ENCODE results near the gene VKORC1L1.
"Not testable (repeated sequence)": the region's sequence is repeated elsewhere in the genome, so short reads cannot be mapped to it uniquely, and the experiment has no call there.

- not testable (repeated sequence) for TF ChIP-seq CTCF (IDR thresholded peaks at IDR 0.05 in 2 of 3, conservative IDR thresholded peaks at IDR 0.05 in 1 of 3; ENCODE audit: control insufficient read depth in 2 of 3, extremely low read depth in 1 of 3, insufficient read depth in 1 of 3, low read depth in 3 of 3, low read length in 3 of 3); SMAD1 (IDR thresholded peaks at IDR 0.05; ENCODE audit: low read depth, partially characterized antibody); GABPA (IDR thresholded peaks at IDR 0.05; ENCODE audit: low read depth); CREB1 (IDR thresholded peaks at IDR 0.05; ENCODE audit: low read depth)
Observed at GRCh38 chr7:65885533-65885932, 12.7 kb downstream of the VKORC1L1 start.
